H1 (cell line): Measurements from ENCODE around the gene EOGT. TPM values are rescaled to one million over a fixed set of nuclear protein-coding genes. Genes with fewer than 3 reads are reported as not detected.

Experiments
- KDM4A ChIP-seq: IDR thresholded peaks from one replicate; pipeline ENCODE4 v1.7.1; 2012; ENCODE audit warnings: low read depth, mild to moderate bottlenecking, moderate library complexity, low read length, inconsistent platforms; ENCODE audit not compliant: severe bottlenecking
- SIRT6 ChIP-seq: IDR thresholded peaks from one replicate; pipeline ENCODE4 v1.7.1; 2012; ENCODE audit warnings: low read length, inconsistent platforms
- TEAD4 ChIP-seq: IDR thresholded peaks from 2 replicates; pipeline ENCODE4 v1.6.1; 2012; ENCODE audit warnings: low read depth, low read length, inconsistent platforms, mixed read lengths
- polyA plus RNA-seq, 7 experiments: library from polyadenylated mRNA; depleted of rRNA in 3 of 7; stranded (reverse) in 5 of 7; unstranded in 2 of 7; fragments of >200 nt in 5 of 7; fragments of 200-250 nt in 2 of 7; gene quantifications; 1 replicate in 5 of 7; 2 replicates in 1 of 7; 4 replicates in 1 of 7; pipeline versions ENCODE4 v1.2.1 to v1.2.3, GENCODE V29; 2011 to 2013; ENCODE audit warnings: missing spikeins in 2 of 7, mixed read lengths in 2 of 7
- total RNA-seq: library from RNA; stranded (reverse); fragmentation: NEBNext Ultra II Directional; extraction: Animal tissue kit (Norgen Biotek cat#: 25700); gene quantifications from 2 replicates; pipeline ENCODE4 v1.2.1, GENCODE V29; 2021
- TF ChIP-seq, protein P1 (sequence below), 3 experiments: IDR thresholded peaks; 1 replicate in 2 of 3; 2 replicates in 1 of 3; pipeline versions ENCODE4 v1.5.1 to v1.6.1; 2011; ENCODE audit warnings: low read length in 3 of 3, mild to moderate bottlenecking in 3 of 3, inconsistent platforms in 2 of 3, low read depth in 1 of 3, moderate library complexity in 1 of 3; ENCODE audit not compliant: insufficient read depth in 1 of 3; ENCODE audit errors: control extremely low read depth in 1 of 3
- TF ChIP-seq, protein P2 (sequence below): IDR thresholded peaks from 2 replicates; pipeline ENCODE4 v1.6.1; 2012; ENCODE audit warnings: inconsistent platforms

EOGT gene
- total and polyA plus RNA-seq, 2 of the 8 experiments (the other 6 are each of a cell fraction or from before 2014, with no cell fraction given): 6.7 to 20.7 TPM

DNA sequence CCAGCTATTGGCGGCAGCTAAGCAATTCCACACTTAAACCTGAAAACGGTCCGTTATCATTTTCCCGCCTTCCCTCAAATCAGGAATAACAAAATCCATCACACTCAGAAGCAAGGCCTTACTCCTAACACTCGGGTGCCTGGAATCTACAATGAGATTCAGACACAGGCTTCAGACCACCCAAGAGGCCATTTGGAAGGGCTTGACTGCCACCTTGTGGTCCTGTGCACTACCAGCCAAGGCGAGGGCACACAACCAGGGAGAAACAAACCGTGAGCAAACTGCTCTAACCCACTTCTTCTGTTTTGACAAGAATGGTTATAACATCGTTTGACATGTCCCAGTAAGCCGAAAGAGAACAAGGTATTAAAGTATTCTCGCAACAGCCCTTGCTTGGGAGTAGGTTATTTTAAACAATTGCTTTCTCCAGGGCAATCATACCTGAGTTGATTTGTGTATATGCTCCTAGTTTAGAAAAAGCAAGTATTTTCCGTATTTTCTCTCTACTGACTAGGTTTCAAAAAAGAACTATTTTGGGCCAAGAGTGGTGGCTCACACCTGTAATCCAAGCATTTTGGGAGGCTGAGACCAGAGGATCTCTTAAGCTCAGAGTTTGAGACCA, 41.0 kb downstream of the EOGT start (continued):
- TF ChIP-seq, protein P1, sequence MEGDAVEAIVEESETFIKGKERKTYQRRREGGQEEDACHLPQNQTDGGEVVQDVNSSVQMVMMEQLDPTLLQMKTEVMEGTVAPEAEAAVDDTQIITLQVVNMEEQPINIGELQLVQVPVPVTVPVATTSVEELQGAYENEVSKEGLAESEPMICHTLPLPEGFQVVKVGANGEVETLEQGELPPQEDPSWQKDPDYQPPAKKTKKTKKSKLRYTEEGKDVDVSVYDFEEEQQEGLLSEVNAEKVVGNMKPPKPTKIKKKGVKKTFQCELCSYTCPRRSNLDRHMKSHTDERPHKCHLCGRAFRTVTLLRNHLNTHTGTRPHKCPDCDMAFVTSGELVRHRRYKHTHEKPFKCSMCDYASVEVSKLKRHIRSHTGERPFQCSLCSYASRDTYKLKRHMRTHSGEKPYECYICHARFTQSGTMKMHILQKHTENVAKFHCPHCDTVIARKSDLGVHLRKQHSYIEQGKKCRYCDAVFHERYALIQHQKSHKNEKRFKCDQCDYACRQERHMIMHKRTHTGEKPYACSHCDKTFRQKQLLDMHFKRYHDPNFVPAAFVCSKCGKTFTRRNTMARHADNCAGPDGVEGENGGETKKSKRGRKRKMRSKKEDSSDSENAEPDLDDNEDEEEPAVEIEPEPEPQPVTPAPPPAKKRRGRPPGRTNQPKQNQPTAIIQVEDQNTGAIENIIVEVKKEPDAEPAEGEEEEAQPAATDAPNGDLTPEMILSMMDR (IDR thresholded peaks at IDR 0.05; ENCODE audit: control extremely low read depth in 1 of 3, insufficient read depth in 1 of 3, low read depth in 1 of 3, low read length in 3 of 3): peak; percentile 90 to 99 (median 91)
- TF ChIP-seq KDM4A: no peak
- TF ChIP-seq SIRT6: no peak
- peak; percentile 71 for TF ChIP-seq TEAD4
- TF ChIP-seq, protein P2, sequence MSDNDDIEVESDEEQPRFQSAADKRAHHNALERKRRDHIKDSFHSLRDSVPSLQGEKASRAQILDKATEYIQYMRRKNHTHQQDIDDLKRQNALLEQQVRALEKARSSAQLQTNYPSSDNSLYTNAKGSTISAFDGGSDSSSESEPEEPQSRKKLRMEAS: no peak
